ENCODE data around the gene PLCD1.
A peak's percentile ranks its signal among the peaks of the same experiment; 100 is the strongest.
"Not testable (repeated sequence)": the region's sequence is repeated elsewhere in the genome, so short reads cannot be mapped to it uniquely, and the experiment has no call there.

Gene PLCD1

DNA sequence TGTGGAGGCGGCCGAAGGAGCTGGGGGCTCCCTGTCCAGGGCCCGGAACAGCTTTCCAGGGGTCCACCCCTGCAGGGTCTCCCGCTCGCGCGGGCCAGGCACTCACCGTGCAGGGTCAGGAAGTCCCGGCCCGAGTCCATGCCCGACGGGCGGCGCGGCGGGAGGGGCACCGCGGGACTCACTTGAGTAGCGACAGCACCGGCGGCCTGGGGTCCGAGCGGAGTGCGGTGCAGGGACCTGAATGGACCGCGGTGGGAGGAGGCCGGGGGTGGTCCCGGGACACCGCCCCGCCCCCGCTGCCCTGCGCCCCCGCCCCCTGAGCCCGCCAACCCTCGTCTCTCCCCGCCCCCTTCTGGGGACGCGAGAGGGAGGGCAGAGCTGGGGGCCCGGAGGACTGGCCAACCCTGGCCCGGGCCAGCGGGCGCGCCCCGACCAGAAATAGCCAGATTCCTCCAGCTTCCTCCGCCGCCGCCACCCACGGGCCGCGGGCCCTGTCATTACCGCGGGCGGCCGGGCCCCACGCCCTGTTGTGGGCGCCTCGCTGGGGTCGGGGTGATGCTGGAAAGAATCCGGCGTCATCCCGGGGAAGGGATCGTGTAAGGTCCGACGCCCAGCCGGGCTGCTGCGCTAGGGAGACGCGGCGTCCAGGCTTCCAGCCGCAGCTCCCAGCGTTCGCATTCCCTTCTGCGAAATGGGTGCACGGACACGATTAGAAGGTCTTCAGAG lies at the start of gene PLCD1:
PLCD1 (minus strand) TSS at position 243 of the 726 bp plus-strand sequence; CDS start at position 140, 103 bp downstream.
- peak in 1 of 2 donors; percentile 14 for DNase-seq (ENCODE audit: low read depth in 2 of 2)

- DNase-seq (ENCODE audit: low read depth in 2 of 2): not testable (repeated sequence)
Measured at GRCh38 chr3:38077073-38077472, 47.6 kb upstream of the PLCD1 start.

DNA sequence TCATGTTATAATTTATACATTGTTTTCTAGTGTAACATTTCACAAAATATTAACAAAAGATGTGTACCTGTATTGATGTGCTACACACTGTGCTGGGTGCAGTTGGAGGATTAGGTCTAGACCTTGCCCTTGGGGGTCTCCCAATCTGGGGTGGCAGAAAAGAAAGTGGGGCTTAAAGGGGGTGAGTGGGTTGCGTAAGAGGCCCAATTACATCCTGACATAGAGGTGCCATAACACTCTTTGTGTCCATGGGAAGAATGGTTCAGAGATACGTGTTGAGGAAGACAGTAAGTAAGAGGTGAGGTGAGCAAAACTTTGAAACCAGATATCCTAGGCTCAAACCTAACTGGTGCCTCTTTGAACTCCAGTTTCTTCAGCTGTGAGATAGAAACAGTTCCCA lies 40.6 kb upstream of the PLCD1 start:
- DNase-seq (ENCODE audit: low read depth in 2 of 2): no peak

DNA sequence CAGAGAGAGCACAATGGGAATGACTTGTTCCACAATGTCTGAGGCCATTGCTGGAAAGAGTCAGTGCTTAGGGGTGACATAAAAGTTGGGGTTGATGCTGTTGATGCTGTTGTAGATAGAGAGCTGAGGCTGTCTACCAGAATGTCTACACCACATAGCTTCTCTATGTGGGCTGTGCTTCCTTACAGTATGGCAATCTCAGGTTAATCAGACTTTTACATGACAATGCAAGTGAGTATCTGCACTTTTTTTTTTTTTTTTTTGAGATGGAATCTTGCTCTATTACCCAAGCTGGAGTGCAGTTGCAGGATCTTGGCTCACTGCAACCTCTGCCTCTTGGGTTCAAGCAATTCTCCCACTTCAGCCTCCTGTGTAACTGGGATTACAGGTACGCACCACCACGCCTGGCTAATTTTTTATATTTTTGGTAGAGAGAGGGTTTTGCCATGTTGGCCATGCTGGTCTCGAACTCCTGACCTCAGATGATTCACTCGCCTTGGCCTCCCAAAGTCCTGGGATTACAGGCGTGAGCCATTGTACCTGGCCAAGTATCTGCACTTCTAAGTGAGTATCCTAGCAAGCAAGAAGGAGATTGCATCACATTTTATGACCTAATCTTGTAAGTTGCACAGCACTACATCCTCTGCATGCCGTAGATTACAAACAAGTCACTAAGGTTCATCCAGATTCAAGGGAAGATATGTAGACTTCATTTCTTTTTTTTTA lies 38.2 kb upstream of the PLCD1 start:
- DNase-seq (ENCODE audit: low read depth in 2 of 2): no peak

- DNase-seq (ENCODE audit: low read depth in 2 of 2): not testable (repeated sequence)
Measured at GRCh38 chr3:38064453-38064852, 35.0 kb upstream of the PLCD1 start.

DNA sequence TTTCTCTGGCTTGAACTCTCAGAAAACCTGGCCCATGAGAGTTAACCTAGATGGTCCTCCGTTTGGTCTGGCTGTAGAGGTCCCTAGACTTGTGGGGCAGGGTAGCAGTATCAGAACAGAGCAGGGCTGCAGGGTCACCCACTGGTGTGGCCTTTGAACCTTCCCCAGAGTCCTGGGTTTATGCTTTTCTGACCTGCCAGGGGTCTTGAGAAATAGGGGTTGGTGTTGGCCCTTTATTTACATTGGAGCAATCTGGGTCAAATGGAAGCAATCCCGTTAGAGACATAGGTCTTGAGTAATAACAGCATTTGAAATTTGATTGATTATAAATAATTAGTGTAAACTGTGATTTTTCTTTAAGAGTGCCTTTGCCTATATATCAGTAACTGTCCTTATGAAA lies 33.4 kb upstream of the PLCD1 start:
- DNase-seq (ENCODE audit: low read depth in 2 of 2): no peak

- no peak for DNase-seq (ENCODE audit: low read depth in 2 of 2)
Measured at GRCh38 chr3:38059591-38059990, 30.1 kb upstream of the PLCD1 start.

DNA sequence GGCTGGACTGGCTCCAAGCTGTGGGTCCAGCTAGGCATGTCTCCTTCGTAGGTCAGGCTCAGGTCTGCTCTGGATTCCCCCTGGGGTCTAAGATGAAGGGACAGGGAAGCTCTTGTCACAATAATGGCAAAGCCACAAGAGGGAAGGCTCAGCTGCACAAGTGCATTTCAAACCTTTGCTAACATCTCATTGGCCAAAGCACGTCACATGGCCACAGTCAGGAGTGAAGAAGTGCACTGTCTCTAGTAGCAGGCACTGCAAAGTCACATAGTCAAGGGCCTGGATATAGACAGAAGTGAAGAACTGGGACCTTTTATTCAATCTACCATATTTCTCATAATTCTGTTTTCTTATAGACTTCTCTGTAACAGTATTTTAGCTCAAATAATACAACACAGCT lies 29.7 kb upstream of the PLCD1 start:
- no peak for DNase-seq (ENCODE audit: low read depth in 2 of 2)

DNA sequence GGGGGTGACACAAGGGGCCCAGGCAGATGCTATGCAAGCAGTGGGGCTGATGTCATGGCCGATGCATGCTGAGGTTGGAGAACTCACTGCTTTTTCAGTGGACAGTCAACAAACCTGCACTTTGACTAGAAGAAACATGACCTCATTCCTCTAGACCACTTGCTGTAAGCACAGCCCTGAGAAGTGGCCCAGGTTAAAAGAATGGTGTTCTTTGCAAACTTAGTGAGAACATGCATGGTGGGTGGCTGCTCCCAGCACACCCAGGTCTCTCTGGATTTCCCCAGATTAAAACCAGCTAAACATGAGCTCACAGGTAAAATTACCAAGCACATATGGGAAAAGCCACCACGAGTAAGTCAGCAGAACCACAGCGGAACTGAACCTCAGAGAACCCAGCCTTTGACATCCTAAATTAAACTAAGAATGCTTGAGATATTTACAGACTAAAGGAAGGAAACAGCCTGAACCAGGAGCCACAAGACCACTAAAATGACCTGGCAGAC lies 25.1 kb upstream of the PLCD1 start:
- no peak for DNase-seq (ENCODE audit: low read depth in 2 of 2)

- DNase-seq (ENCODE audit: low read depth in 2 of 2): not testable (repeated sequence)
Measured at GRCh38 chr3:38053813-38054498, 24.5 kb upstream of the PLCD1 start.

GRCh38 chr3:38053286-38053685 lies 23.8 kb upstream of the PLCD1 start:
- not testable (repeated sequence) for DNase-seq (ENCODE audit: low read depth in 2 of 2)

GRCh38 chr3:38051131-38051530 lies 21.7 kb upstream of the PLCD1 start:
- no peak for DNase-seq (ENCODE audit: low read depth in 2 of 2)

DNA sequence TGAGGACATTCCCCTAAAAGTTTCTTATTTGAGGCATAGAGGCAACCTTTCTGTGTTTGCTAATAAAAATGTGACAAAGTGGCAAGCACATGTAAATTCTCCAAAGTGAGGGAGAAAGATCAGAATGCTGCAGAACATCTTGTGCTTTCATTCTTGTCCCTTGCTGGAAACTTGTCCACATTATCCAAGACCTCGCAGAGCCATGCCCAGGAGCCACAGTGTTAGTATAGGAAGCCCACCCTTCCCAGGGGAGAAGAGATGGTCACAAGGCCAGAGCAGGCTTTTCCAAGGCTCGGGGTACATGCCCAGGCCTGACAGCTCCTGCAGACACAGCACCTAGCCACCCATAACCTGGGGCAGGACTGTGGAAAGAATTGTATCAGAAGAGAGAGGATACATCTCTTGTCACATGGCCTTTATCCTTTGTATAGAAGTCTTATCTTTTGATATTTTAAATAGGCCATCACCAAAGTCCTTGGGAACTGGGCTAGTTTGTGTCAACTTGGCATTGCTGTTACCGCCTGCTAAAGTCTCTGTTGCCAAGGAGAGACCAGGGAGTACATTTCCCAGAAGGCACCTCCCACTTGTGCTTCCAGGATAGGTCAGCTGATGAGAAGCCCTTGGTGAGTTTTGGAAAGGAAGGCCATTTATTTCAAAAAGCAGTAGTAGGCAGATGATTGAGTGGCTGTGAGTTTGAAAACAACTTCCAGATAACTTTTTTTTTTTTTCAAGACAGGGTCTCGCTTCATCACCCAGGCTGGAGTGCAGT lies 20.1 kb upstream of the PLCD1 start:
- no peak for DNase-seq (ENCODE audit: low read depth in 2 of 2)

- no peak for DNase-seq (ENCODE audit: low read depth in 2 of 2)
Measured at GRCh38 chr3:38047896-38048295, 18.5 kb upstream of the PLCD1 start.

DNA sequence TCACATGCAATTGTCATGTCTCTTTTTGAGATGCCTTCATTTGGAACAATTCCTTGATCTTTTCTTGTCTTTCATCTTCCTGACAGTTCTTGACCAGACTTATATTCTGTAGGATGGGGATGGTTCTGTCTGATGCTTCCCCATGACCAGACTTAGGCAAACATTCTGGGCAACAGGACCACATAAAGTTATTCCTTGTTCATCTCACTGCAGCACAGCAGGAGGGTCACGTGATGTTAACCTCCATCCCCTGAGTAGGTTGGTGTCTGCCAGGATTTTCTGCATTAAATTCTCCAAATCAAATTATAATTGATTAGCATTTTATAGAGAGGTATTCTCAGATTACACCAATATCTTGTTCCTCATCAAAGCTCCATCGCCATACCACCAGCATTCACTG lies 17.4 kb upstream of the PLCD1 start:
- no peak for DNase-seq (ENCODE audit: low read depth in 2 of 2)

DNA sequence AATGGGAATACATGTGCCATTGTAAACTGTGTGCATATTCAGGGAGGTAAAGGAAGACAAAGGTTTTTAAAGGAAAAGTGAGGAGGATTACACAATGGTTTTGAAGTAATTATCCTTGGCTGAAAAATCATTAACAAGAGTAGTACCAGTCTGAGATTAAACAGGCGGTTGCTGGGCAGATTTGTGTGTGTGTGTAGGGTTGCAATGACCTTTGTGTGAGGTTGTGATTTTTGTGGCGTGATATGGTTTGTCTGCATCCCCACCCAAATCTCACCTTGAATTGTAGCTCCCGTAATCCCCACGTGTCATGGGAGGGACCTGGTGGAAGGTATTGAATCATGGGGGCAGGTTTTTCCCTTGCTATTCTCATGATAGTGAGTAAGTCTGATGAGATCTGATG lies 16.6 kb upstream of the PLCD1 start:
- no peak for DNase-seq (ENCODE audit: low read depth in 2 of 2)

GRCh38 chr3:38043486-38043885 lies 14.0 kb upstream of the PLCD1 start:
- DNase-seq (ENCODE audit: low read depth in 2 of 2): no peak

GRCh38 chr3:38040401-38040800 lies 11.0 kb upstream of the PLCD1 start:
- DNase-seq (ENCODE audit: low read depth in 2 of 2): no peak

DNA sequence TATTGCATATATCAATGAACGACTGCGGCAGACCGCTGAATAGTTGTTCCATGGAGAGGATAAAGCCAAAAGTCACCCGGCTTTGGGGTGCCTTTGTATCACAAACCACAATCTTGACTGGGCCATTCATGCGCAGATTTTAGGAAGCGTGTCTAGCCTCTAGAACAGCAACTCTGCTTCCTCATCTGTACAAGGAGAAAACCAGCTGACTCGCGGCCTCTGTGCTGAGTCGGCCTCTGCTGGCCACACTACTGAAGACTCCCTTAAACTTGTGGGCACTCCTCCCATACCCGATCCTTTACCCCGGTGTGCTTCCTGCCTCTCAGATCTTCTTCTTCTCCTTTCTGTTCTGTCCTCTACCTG lies 10.4 kb upstream of the PLCD1 start:
- peak; percentile 22 to 37 for DNase-seq (ENCODE audit: low read depth in 2 of 2)

GRCh38 chr3:38039101-38039898 lies 9.9 kb upstream of the PLCD1 start, which contains the start of gene DLEC1:
Gene DLEC1, plus strand, starts transcription at chr3:38039208. Its CDS starts 18 bp downstream, at chr3:38039226.
- peak; percentile 59 to 76 for DNase-seq (ENCODE audit: low read depth in 2 of 2)

GRCh38 chr3:38038447-38038911 lies 9.0 kb upstream of the PLCD1 start:
- DNase-seq (ENCODE audit: low read depth in 2 of 2): peak in 1 of 2 donors; percentile 9

Data from stimulated activated CD8-positive, alpha-beta memory T cell treated with anti-CD3 and anti-CD28 coated beads, Interleukin-2, amount 100 ng/mL, for 1 hour (primary cell).